Esophagus mucosa (tissue), 1 donor: ENCODE measurements around the gene DIDO1. TPM values are rescaled to one million over a fixed set of nuclear protein-coding genes. Genes with fewer than 3 reads are reported as not detected.
"Not testable (repeated sequence)": the region's sequence is repeated elsewhere in the genome, so short reads cannot be mapped to it uniquely, and the experiment has no call there.

Experiments used
- ATAC-seq: fragments of 200-7000 bp; cut with Tn5 transposase; one replicate; pipeline ENCODE4 v1.9.1; 2020
- total RNA-seq: library from RNA; stranded (reverse); gene quantifications from one replicate; pipeline ENCODE4 v1.2.4, GENCODE V29; 2023
- donor health status: DM: yes; HTN: yes; CAD: no.

DIDO1 gene
- total RNA-seq, 1 donor from 2014 or later = 26.2 TPM

GRCh38 chr20:62962221-62962879 is 36.0 kb upstream of the DIDO1 start:
- ATAC-seq = no peak

GRCh38 chr20:62961799-62962198 is 35.5 kb upstream of the DIDO1 start:
- ATAC-seq = no peak

GRCh38 chr20:62961310-62961783 is 35.0 kb upstream of the DIDO1 start:
- ATAC-seq = no peak

GRCh38 chr20:62960446-62961309 is 34.4 kb upstream of the DIDO1 start:
- not testable (repeated sequence) for ATAC-seq

- no peak for ATAC-seq
Observed at GRCh38 chr20:62959998-62960436, 33.7 kb upstream of the DIDO1 start.

- no peak for ATAC-seq
Observed at GRCh38 chr20:62959101-62959971, 33.0 kb upstream of the DIDO1 start.

GRCh38 chr20:62958388-62959100 is 32.2 kb upstream of the DIDO1 start:
- ATAC-seq = no peak

GRCh38 chr20:62957136-62958117 is 31.1 kb upstream of the DIDO1 start:
- no peak for ATAC-seq

- ATAC-seq = no peak
Observed at GRCh38 chr20:62956387-62957135, 30.3 kb upstream of the DIDO1 start.

- no peak for ATAC-seq
Observed at GRCh38 chr20:62955519-62956386, 29.4 kb upstream of the DIDO1 start.

- peak; percentile 62 for ATAC-seq
Observed at GRCh38 chr20:62953839-62954703, 27.8 kb upstream of the DIDO1 start.

- ATAC-seq = peak; percentile 12
Observed at GRCh38 chr20:62952968-62953838, 26.9 kb upstream of the DIDO1 start.

GRCh38 chr20:62952373-62952967 is 26.2 kb upstream of the DIDO1 start, which contains the start of gene SLC17A9:
Gene SLC17A9 (plus strand): TSS chr20:62952709. CDS start chr20:62952831, 122 bp downstream.
- peak; percentile 45 for ATAC-seq

- ATAC-seq = no peak
Observed at GRCh38 chr20:62951896-62952372, 25.6 kb upstream of the DIDO1 start.

GRCh38 chr20:62951143-62951895 is 25.0 kb upstream of the DIDO1 start:
- ATAC-seq = no peak
